Activated CD4-positive, alpha-beta memory T cell treated with anti-CD3 and anti-CD28 coated beads for 36 hours (primary cell): ENCODE results near the gene EMC9. TPM values are rescaled to one million over a fixed set of nuclear protein-coding genes. Genes with fewer than 3 reads are reported as not detected.

ENCODE experiments used
- CTCF ChIA-PET: fragments of 350-600 bp; sonication (Branson Sonifier 250); formaldehyde crosslinking; loops from one replicate; lab custom pipeline; 2021; ENCODE audit warnings: antibody characterized with exemption, inconsistent platforms; lab: Charles Lee
- POLR2A ChIA-PET: fragments of 350-600 bp; sonication (Branson Sonifier 250); formaldehyde crosslinking; loops from one replicate; lab custom pipeline; 2021; ENCODE audit warnings: antibody characterized with exemption; lab: Charles Lee
- DNase-seq: peaks from one replicate; pipeline ENCODE4 v3.0.0-alpha.2; 2020
- H3K27ac Mint-ChIP-seq: one replicate; pipeline ENCODE4 v1.8.0; 2021; ENCODE audit warnings: mixed read lengths
- H3K27me3 Mint-ChIP-seq: one replicate; pipeline ENCODE4 v1.8.0; 2021; ENCODE audit warnings: mixed read lengths
- H3K36me3 Mint-ChIP-seq: one replicate; pipeline ENCODE4 v1.8.0; 2021; ENCODE audit warnings: mixed read lengths
- H3K4me1 Mint-ChIP-seq: one replicate; pipeline ENCODE4 v1.8.0; 2021; ENCODE audit warnings: low read depth, mixed read lengths
- H3K4me3 Mint-ChIP-seq: one replicate; pipeline ENCODE4 v1.8.0; 2021; ENCODE audit warnings: mild to moderate bottlenecking, mixed read lengths
- H3K9me3 Mint-ChIP-seq: one replicate; pipeline ENCODE4 v1.8.0; 2021; ENCODE audit warnings: mixed read lengths
- intact Hi-C: fragments of 100-400 bp; cut with micrococcal nuclease; formaldehyde crosslinking; loops from one replicate; pipeline ENCODE4 v1.15.1; 2023
- total RNA-seq, 2 experiments: library from RNA; stranded (reverse); gene quantifications; one replicate each; pipeline ENCODE4 v1.2.3, GENCODE V29; 2021

Gene EMC9
- total RNA-seq, 2 experiments from 2014 or later = 40.0 to 40.9 TPM

- POLR2A ChIA-PET = interaction anchor here (0.7 to 4.2 kb wide), 14 partner anchors 9 to 278 kb away, joined by 3 to 60 read pairs (median 14); partner anchors contain the start of genes CHMP4A, DCAF11, EMC9 and IPO4
- intact Hi-C loops = no loop called here
- CTCF ChIA-PET = interaction anchor here (1.0 to 4.6 kb wide), 18 partner anchors 9 to 151 kb away, joined by 3 to 76 read pairs (median 16); partner anchors contain the start of genes DCAF11, EMC9, IPO4 and LTB4R2
- peak overlapping the region; percentile 100 for H3K27ac Mint-ChIP-seq
- DNase-seq = no peak
- no peaks in the 10 kb centered on the region for H3K27me3 Mint-ChIP-seq
- peaks cover 67% of the 10 kb centered on the region for H3K36me3 Mint-ChIP-seq
- H3K9me3 Mint-ChIP-seq = no peaks in the 10 kb centered on the region
- peaks cover 32% of the 10 kb centered on the region for H3K4me1 Mint-ChIP-seq
- no peak overlapping the region for H3K4me3 Mint-ChIP-seq
Measured at GRCh38 chr14:24159777-24160498, 18.5 kb upstream of the EMC9 start.

GRCh38 chr14:24157331-24157730 is 15.9 kb upstream of the EMC9 start:
- no peaks in the 10 kb centered on the region for H3K9me3 Mint-ChIP-seq
- ChIA-PET POLR2A (interaction anchor here (0.6 to 2.0 kb wide), 3 partner anchors 10 to 16 kb away, joined by 3 to 5 read pairs (median 3); partner anchors contain the start of genes EMC9, PSME2 and RNF31), CTCF (no interaction called here)
- DNase-seq = no peak
- peak overlapping the region; percentile 36 for H3K27ac Mint-ChIP-seq
- peaks cover 54% of the 10 kb centered on the region for H3K36me3 Mint-ChIP-seq
- peaks cover 14% of the 10 kb centered on the region for H3K4me1 Mint-ChIP-seq
- H3K4me3 Mint-ChIP-seq = no peak overlapping the region
- no peaks in the 10 kb centered on the region for H3K27me3 Mint-ChIP-seq
- intact Hi-C loops = no loop called here

DNA sequence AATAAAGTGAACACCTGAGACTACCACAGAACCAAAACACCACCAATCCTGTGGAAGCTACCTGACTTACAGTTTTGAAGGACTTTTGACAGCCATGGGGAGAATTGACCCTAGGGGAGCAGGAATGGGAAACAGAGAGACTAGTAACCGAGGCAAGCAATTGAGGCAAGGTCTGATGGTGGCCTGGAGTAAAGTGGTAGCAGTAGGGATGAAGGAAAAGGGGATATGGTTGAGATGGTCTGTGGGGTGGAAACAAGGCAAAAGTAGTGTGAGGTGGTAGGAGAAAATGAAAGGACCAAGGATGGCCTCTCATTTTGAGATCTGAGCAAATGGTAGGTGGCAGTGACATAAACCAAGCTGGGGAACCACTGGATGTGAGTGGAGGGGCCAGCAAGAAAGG is 15.4 kb upstream of the EMC9 start:
- no peaks in the 10 kb centered on the region for H3K9me3 Mint-ChIP-seq
- no peak for DNase-seq
- H3K4me3 Mint-ChIP-seq = no peak overlapping the region
- peaks cover 9% of the 10 kb centered on the region for H3K4me1 Mint-ChIP-seq
- intact Hi-C loops = no loop called here
- H3K27me3 Mint-ChIP-seq = no peaks in the 10 kb centered on the region
- peak overlapping the region; percentile 44 for H3K27ac Mint-ChIP-seq
- peaks cover 51% of the 10 kb centered on the region for H3K36me3 Mint-ChIP-seq
- ChIA-PET POLR2A (interaction anchor here (0.6 to 2.0 kb wide), 3 partner anchors 10 to 15 kb away, joined by 3 to 5 read pairs (median 3); partner anchors contain the start of genes EMC9, PSME2 and RNF31), CTCF (interaction anchor here (0.7 kb wide), 1 partner anchor 99 kb away, joined by 3 read pairs; no protein-coding TSS in a partner anchor)

- peaks cover 7% of the 10 kb centered on the region for H3K4me1 Mint-ChIP-seq
- no peaks in the 10 kb centered on the region for H3K27me3 Mint-ChIP-seq
- no peak for DNase-seq
- H3K9me3 Mint-ChIP-seq = no peaks in the 10 kb centered on the region
- ChIA-PET CTCF (interaction anchor here (1.2 to 1.9 kb wide), 2 partner anchors 9 to 49 kb away, joined by 3 to 7 read pairs; partner anchors contain the start of genes PSME2 and RNF31), POLR2A (interaction anchor here (1.1 to 1.5 kb wide), 2 partner anchors 18 to 32 kb away, joined by 3 to 4 read pairs; partner anchors contain the start of gene PSME1)
- no peak overlapping the region for H3K4me3 Mint-ChIP-seq
- intact Hi-C loops = no loop called here
- H3K27ac Mint-ChIP-seq = peak overlapping the region; percentile 2
- peaks cover 49% of the 10 kb centered on the region for H3K36me3 Mint-ChIP-seq
Measured at GRCh38 chr14:24155100-24155499, 13.7 kb upstream of the EMC9 start.

DNA sequence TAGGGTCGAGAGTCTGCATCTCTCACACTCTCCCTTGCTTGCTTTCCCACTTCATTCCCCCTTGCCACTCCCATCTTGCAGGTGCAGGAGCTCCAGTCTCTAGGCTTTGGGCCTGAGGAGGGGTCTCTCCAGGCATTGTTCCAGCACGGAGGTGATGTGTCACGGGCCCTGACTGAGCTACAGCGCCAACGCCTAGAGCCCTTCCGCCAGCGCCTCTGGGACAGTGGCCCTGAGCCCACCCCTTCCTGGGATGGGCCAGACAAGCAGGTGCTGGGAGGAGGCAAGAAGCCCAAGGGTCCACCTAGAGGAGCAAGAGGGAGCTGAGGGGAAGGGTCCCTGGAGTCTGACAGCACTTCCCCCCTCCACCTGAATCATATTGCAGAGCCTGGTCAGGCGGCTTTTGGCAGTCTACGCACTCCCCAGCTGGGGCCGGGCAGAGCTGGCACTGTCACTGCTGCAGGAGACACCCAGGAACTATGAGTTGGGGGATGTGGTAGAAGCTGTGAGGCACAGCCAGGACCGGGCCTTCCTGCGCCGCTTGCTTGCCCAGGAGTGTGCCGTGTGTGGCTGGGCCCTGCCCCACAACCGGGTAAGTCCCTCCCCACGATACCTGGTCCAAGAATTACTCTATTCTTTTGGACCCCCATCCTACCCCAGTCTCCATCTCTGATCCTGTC is 10.2 kb upstream of the EMC9 start:
- Mint-ChIP-seq H3K27ac (no peak overlapping the region), H3K27me3 (no peaks in the 10 kb centered on the region), H3K36me3 (peaks cover 45% of the 10 kb centered on the region), H3K4me1 (peaks cover 25% of the 10 kb centered on the region), H3K9me3 (no peaks in the 10 kb centered on the region), H3K4me3 (no peak overlapping the region)
- intact Hi-C loops = no loop called here
- ChIA-PET CTCF (interaction anchor here (1.0 to 3.9 kb wide), 3 partner anchors 10 to 43 kb away, joined by 3 to 31 read pairs (median 4); partner anchors contain the start of genes EMC9 and IRF9), POLR2A (interaction anchor here (1.0 to 3.4 kb wide), 2 partner anchors 9 to 15 kb away, joined by 5 to 15 read pairs; partner anchors contain the start of gene IRF9)
- DNase-seq = no peak

DNA sequence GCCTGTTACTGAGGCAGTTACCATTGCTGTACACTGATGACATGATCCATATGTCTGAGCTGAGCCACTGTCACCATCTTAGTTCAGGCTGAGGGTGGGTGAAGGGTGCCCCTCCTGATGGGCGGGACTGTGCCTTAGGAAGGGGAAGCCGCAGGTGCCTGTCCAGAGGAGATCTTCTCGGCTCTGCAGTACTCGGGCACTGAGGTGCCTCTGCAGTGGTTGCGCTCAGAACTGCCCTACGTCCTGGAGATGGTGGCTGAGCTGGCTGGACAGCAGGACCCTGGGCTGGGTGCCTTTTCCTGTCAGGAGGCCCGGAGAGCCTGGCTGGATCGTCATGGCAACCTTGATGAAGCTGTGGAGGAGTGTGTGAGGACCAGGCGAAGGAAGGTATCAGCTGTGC is 9.6 kb upstream of the EMC9 start:
- intact Hi-C loops = no loop called here
- H3K36me3 Mint-ChIP-seq = peaks cover 46% of the 10 kb centered on the region
- peaks cover 25% of the 10 kb centered on the region for H3K4me1 Mint-ChIP-seq
- ChIA-PET CTCF (interaction anchor here (0.6 to 3.9 kb wide), 3 partner anchors 10 to 42 kb away, joined by 3 to 31 read pairs (median 3); partner anchors contain the start of gene IRF9), POLR2A (interaction anchor here (1.0 to 3.4 kb wide), 2 partner anchors 10 to 14 kb away, joined by 5 to 15 read pairs; partner anchors contain the start of gene IRF9)
- H3K9me3 Mint-ChIP-seq = no peaks in the 10 kb centered on the region
- H3K27me3 Mint-ChIP-seq = no peaks in the 10 kb centered on the region
- H3K27ac Mint-ChIP-seq = no peak overlapping the region
- no peak overlapping the region for H3K4me3 Mint-ChIP-seq
- no peak for DNase-seq

GRCh38 chr14:24150567-24150966 is 9.2 kb upstream of the EMC9 start:
- H3K36me3 Mint-ChIP-seq = peaks cover 47% of the 10 kb centered on the region
- peak overlapping the region; percentile 39 for H3K27ac Mint-ChIP-seq
- POLR2A ChIA-PET = interaction anchor here (3.4 kb wide), 1 partner anchor 10 kb away, joined by 15 read pairs; the partner anchor contains the start of gene IRF9
- peaks cover 29% of the 10 kb centered on the region for H3K4me1 Mint-ChIP-seq
- H3K9me3 Mint-ChIP-seq = no peaks in the 10 kb centered on the region
- no peak for DNase-seq
- CTCF ChIA-PET = interaction anchor here (0.6 to 3.9 kb wide), 3 partner anchors 10 to 42 kb away, joined by 3 to 31 read pairs (median 3); partner anchors contain the start of gene IRF9
- no peak overlapping the region for H3K4me3 Mint-ChIP-seq
- no peaks in the 10 kb centered on the region for H3K27me3 Mint-ChIP-seq
- intact Hi-C loops = no loop called here

DNA sequence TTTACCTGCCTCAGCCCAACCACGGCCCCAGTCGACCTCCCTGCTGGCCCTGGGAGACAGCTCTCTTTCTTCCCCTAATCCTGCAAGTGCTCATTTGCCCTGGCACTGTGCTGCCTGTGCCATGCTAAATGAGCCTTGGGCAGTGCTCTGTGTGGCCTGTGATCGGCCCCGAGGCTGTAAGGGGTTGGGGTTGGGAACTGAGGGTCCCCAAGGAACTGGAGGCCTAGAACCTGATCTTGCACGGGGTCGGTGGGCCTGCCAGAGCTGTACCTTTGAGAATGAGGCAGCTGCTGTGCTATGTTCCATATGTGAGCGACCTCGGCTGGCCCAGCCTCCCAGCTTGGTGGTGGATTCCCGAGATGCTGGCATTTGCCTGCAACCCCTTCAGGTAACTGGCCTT is 8.7 kb upstream of the EMC9 start:
- POLR2A ChIA-PET = interaction anchor here (0.8 to 3.4 kb wide), 2 partner anchors 9 to 11 kb away, joined by 3 to 15 read pairs; partner anchors contain the start of genes EMC9 and IRF9
- CTCF ChIA-PET = interaction anchor here (0.6 to 3.9 kb wide), 2 partner anchors 11 to 46 kb away, joined by 3 to 31 read pairs; partner anchors contain the start of genes IRF9 and TM9SF1
- Mint-ChIP-seq H3K27ac (no peak overlapping the region), H3K36me3 (peaks cover 49% of the 10 kb centered on the region), H3K4me1 (peaks cover 34% of the 10 kb centered on the region), H3K9me3 (no peaks in the 10 kb centered on the region), H3K4me3 (no peak overlapping the region), H3K27me3 (no peaks in the 10 kb centered on the region)
- intact Hi-C loops = no loop called here
- no peak for DNase-seq

- intact Hi-C loops = loop anchor here (5.0 kb wide), 1 partner anchor 148 kb away; the partner anchor contains the start of genes DHRS1 and NOP9
- DNase-seq = no peak
- H3K36me3 Mint-ChIP-seq = peaks cover 49% of the 10 kb centered on the region
- ChIA-PET POLR2A (interaction anchor here (0.8 to 4.1 kb wide), 3 partner anchors 8 to 12 kb away, joined by 3 to 60 read pairs (median 15); partner anchors contain the start of genes EMC9 and IRF9), CTCF (interaction anchor here (0.6 to 6.3 kb wide), 4 partner anchors 12 to 46 kb away, joined by 3 to 76 read pairs (median 18); partner anchors contain the start of genes IRF9 and TM9SF1)
- H3K27me3 Mint-ChIP-seq = no peaks in the 10 kb centered on the region
- no peaks in the 10 kb centered on the region for H3K9me3 Mint-ChIP-seq
- no peak overlapping the region for H3K27ac Mint-ChIP-seq
- H3K4me1 Mint-ChIP-seq = peaks cover 40% of the 10 kb centered on the region
- H3K4me3 Mint-ChIP-seq = peak overlapping the region; percentile 100
Measured at GRCh38 chr14:24149302-24149969, 8.0 kb upstream of the EMC9 start.

DNA sequence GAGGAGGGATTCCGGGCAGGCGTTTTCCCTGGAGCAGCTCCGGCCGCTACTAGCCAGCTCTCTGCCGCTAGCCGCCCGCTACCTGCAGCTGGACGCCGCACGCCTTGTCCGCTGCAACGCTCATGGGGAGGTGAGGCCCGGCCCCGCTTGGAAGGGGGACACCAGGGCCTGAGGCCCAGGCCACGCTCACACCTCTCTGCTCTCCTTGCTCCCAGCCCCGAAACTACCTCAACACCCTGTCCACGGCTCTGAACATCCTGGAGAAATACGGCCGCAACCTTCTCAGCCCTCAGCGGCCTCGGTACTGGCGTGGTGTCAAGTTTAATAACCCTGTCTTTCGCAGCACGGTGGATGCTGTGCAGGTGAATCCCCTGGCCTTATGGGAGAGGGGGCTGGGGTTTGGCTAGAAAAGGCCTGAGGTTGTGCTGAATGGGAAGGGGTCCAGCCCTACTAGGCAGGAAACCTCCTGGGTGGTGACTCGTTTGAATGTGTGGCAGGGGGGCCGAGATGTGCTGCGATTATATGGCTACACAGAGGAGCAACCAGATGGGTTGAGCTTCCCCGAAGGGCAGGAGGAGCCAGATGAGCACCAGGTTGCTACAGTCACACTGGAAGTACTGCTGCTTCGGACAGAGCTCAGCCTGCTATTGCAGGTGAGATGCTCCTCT is 6.5 kb upstream of the EMC9 start:
- POLR2A ChIA-PET = interaction anchor here (1.0 to 4.1 kb wide), 8 partner anchors 11 to 163 kb away, joined by 3 to 60 read pairs (median 19); partner anchors contain the start of genes DCAF11, IPO4, IRF9 and NRL

More for the DNA sequence above, 6.5 kb upstream of the EMC9 start:
- peak overlapping the region; percentile 100 for H3K4me3 Mint-ChIP-seq
- H3K27ac Mint-ChIP-seq = peak overlapping the region; percentile 80
- H3K36me3 Mint-ChIP-seq = peaks cover 58% of the 10 kb centered on the region
- H3K27me3 Mint-ChIP-seq = no peaks in the 10 kb centered on the region
- peaks cover 52% of the 10 kb centered on the region for H3K4me1 Mint-ChIP-seq
- intact Hi-C loops = loop anchor here (1.0 to 5.0 kb wide), 9 partner anchors 12 to 283 kb away; partner anchors contain the start of genes CARMIL3, CHMP4A, DCAF11 and DHRS1
- DNase-seq = peak; percentile 24
- CTCF ChIA-PET = interaction anchor here (1.0 to 6.3 kb wide), 7 partner anchors 10 to 90 kb away, joined by 3 to 76 read pairs (median 5); partner anchors contain the start of genes DCAF11, IRF9, NRL and PSME1
- H3K9me3 Mint-ChIP-seq = no peaks in the 10 kb centered on the region
